AG04450 (cell line): ENCODE data around the gene PHC3. TPM values are rescaled to one million over a fixed set of nuclear protein-coding genes. Genes with fewer than 3 reads are reported as not detected.
A peak's percentile ranks its signal among the peaks of the same experiment; 100 is the strongest.

Experiments
- CTCF ChIA-PET: fragments of 300-600, 350-600 bp; formaldehyde crosslinking; extraction: SDS; loops from one replicate; lab custom pipeline; 2022; ENCODE audit warnings: antibody characterized with exemption, inconsistent platforms; lab: Charles Lee
- POLR2A ChIA-PET: fragments of 350-600 bp; formaldehyde crosslinking; extraction: SDS; loops from one replicate; lab custom pipeline; 2021; ENCODE audit warnings: antibody characterized with exemption, inconsistent platforms; lab: Yijun Ruan, JAX
- DNase-seq: peaks from one replicate; pipeline ENCODE4 v3.0.0-alpha.2; 2011; ENCODE audit warnings: low read depth, low spot score
- H3K27ac ChIP-seq: one replicate; pipeline ENCODE4 v1.5.1; 2012; ENCODE audit warnings: low read depth, low read length, control low read depth
- H3K27me3 ChIP-seq: one replicate; pipeline ENCODE4 v1.6.0; 2012; ENCODE audit warnings: low read length; ENCODE audit not compliant: control insufficient read depth, insufficient read depth
- H3K4me3 ChIP-seq: 2 replicates; pipeline ENCODE4 v1.5.1; 2011; ENCODE audit warnings: mild to moderate bottlenecking, low read depth, low read length, control low read depth
- H3K9me3 ChIP-seq: 2 replicates; pipeline ENCODE4 v1.5.1; 2012; ENCODE audit warnings: low read length; ENCODE audit not compliant: control insufficient read depth, insufficient read depth
- polyA minus RNA-seq: library from RNA; depleted of rRNA, polyadenylated mRNA; stranded (reverse); fragments of >200 nt; gene quantifications from 2 replicates; pipeline ENCODE4 v1.2.3, GENCODE V29; 2011; rRNA and poly(A)+ RNA removed
- polyA plus RNA-seq: library from polyadenylated mRNA; depleted of rRNA; stranded (reverse); fragments of >200 nt; gene quantifications from 2 replicates; pipeline ENCODE4 v1.2.3, GENCODE V29; 2011; rRNA removed
- TF ChIP-seq, protein P1 (sequence below): IDR thresholded peaks from 2 replicates; pipeline ENCODE4 v1.5.1; 2011; ENCODE audit warnings: low read depth, low read length, control low read depth, inconsistent platforms

The PHC3 gene
- polyA plus RNA-seq (49.9 and 58.0 TPM in 2 replicates), polyA minus RNA-seq (164 and 213 TPM in 2 replicates)

DNA sequence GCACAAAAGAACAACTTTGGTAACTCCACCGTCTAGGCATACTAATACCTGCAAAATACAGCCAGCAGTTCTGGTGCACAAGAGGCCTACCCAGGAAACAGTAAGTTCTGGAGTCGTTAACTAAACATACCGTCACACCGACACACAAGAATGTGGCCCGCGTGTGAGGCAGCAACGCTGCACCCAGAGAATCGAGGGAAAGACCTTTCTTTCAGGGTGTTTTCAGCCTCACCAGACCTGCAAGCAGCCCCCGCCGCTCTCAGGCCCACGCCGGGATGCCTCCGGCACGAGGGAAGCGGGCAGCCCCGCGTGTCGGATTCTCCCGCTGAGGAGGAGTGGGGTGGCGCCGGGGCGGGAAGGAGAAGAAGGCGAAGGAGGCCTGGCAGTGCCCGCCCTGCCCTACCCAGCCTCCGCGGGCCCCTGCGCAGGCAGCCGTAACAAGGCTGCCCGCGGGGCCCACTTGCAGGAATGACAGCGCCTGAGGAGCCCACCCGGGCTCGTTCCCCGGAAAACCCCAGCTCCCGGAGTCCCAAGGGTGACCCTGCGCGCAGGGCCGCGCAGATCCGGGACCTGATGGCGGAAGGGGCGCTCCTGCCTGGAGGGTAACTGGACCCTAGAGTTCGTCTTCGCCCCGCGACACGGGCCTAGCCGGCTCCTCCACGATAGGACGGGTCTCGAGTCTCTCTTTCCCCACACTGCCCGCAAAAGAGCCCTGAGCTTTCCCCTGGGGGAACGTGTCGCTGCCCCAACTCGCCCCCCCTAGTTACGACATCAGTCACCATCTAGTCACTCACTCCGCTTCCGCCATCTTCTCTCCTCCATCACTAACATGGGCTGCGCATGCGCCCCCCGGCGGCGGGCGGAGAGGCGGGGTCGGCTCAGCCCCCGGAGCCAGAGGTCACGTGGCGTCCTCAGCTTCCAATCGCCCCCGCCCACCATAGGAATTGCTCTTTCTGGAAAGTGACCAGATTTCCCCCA, at the start of gene PHC3:
Gene PHC3, minus strand, starts transcription at position 826 of the 978 bp plus-strand sequence. Its CDS starts 18 bp downstream, at position 808.
- CTCF ChIA-PET: interaction anchor here (0.5 to 0.7 kb wide), 2 partner anchors 8 to 372 kb away, joined by 3 to 5 read pairs; no protein-coding TSS in a partner anchor
- Histone ChIP-seq H3K27ac (peak within 1 kb of the TSS; percentile 89), H3K9me3 (peaks cover 5% of the 10 kb centered on the region; the same call in 1 of the 2 replicates), H3K27me3 (no peaks in the 10 kb centered on the region), H3K4me3 (peak within 1 kb of the TSS; percentile 98)
- TF ChIP-seq, protein P1, sequence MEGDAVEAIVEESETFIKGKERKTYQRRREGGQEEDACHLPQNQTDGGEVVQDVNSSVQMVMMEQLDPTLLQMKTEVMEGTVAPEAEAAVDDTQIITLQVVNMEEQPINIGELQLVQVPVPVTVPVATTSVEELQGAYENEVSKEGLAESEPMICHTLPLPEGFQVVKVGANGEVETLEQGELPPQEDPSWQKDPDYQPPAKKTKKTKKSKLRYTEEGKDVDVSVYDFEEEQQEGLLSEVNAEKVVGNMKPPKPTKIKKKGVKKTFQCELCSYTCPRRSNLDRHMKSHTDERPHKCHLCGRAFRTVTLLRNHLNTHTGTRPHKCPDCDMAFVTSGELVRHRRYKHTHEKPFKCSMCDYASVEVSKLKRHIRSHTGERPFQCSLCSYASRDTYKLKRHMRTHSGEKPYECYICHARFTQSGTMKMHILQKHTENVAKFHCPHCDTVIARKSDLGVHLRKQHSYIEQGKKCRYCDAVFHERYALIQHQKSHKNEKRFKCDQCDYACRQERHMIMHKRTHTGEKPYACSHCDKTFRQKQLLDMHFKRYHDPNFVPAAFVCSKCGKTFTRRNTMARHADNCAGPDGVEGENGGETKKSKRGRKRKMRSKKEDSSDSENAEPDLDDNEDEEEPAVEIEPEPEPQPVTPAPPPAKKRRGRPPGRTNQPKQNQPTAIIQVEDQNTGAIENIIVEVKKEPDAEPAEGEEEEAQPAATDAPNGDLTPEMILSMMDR: 0 out of 2 replicates have a peak, but pooled peaks have one; percentile 5
- DNase-seq: peak; percentile 54
- POLR2A ChIA-PET: interaction anchor here (0.6 to 1.1 kb wide), 3 partner anchors 54 to 236 kb away, joined by 3 to 4 read pairs (median 3); no protein-coding TSS in a partner anchor

- Histone ChIP-seq H3K4me3 (no peak overlapping the region), H3K27ac (no peak overlapping the region), H3K9me3 (no peaks in the 10 kb centered on the region), H3K27me3 (no peaks in the 10 kb centered on the region)
- no peak for DNase-seq
- ChIA-PET POLR2A (no interaction called here), CTCF (no interaction called here)
- TF ChIP-seq, protein P1: no peak
These were observed 46.7 kb upstream of the PHC3 start for GRCh38 chr3:170228093-170228766.

DNA sequence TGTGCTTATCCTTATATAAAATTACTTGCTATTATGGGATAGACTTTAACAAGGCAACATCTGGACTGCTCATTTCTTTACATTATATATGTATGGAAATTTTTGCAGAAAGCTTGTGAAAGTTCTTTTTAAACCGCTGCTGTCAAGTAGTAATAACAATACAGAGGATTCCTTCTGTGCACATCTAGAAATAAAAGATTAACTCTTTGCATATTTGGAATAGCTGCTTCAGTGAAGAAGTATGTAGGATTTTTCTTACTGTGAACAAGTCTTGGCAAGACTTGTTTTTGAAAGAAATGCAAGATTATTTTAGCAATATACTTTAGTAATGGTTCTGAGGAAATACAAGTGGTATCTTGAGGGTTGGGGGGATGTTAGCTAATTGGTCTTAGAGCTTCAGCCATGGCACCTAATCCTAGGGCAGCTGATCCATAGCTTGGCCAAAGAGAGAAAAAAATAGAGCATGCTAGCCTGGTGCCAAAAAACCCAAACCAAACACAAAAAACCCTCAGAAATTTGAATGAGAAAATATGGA, 45.0 kb upstream of the PHC3 start:
- DNase-seq: no peak
- ChIA-PET CTCF (no interaction called here), POLR2A (no interaction called here)
- no peaks in the 10 kb centered on the region for H3K27me3 ChIP-seq
- TF ChIP-seq, protein P1: no peak
- H3K4me3 ChIP-seq: no peak overlapping the region; the same call in 1 of the 2 replicates
- H3K9me3 ChIP-seq: no peaks in the 10 kb centered on the region
- H3K27ac ChIP-seq: peak overlapping the region; percentile 41

- CTCF ChIA-PET: no interaction called here
These were observed 43.6 kb upstream of the PHC3 start for GRCh38 chr3:170225166-170225565.

More at GRCh38 chr3:170225166-170225565, 43.6 kb upstream of the PHC3 start:
- POLR2A ChIA-PET: no interaction called here
- DNase-seq: no peak
- H3K27me3 ChIP-seq: no peaks in the 10 kb centered on the region
- no peaks in the 10 kb centered on the region for H3K9me3 ChIP-seq
- no peak overlapping the region for H3K27ac ChIP-seq
- TF ChIP-seq, protein P1: no peak
- H3K4me3 ChIP-seq: no peak overlapping the region
